ENCODE data around the gene SDK2.

The SDK2 gene

GRCh38 chr17:73678999-73679398 lies 34.8 kb upstream of the SDK2 start:
- no peaks in the 10 kb centered on the region for H3K36me3 ChIP-seq (ENCODE audit: control insufficient read depth, insufficient read depth, low read length)
- H3K9ac ChIP-seq (ENCODE audit: low read length) = no peak overlapping the region
- H3K4me1 ChIP-seq (ENCODE audit: control insufficient read depth, insufficient read depth, low read length) = no peaks in the 10 kb centered on the region
- peaks cover 4% of the 10 kb centered on the region for H3K27me3 ChIP-seq (ENCODE audit: control insufficient read depth, insufficient read depth, low read length)
- no peaks in the 10 kb centered on the region for H3K9me3 ChIP-seq (ENCODE audit: control insufficient read depth, low read length)
- H3K4me3 ChIP-seq (ENCODE audit: low read length) = no peak overlapping the region

GRCh38 chr17:73669771-73670170 lies 25.5 kb upstream of the SDK2 start:
- H3K9me3 ChIP-seq (ENCODE audit: control insufficient read depth, low read length) = no peaks in the 10 kb centered on the region
- H3K4me1 ChIP-seq (ENCODE audit: control insufficient read depth, insufficient read depth, low read length) = no peaks in the 10 kb centered on the region
- no peak overlapping the region for H3K9ac ChIP-seq (ENCODE audit: low read length)
- no peak overlapping the region for H3K4me3 ChIP-seq (ENCODE audit: low read length)
- peaks cover 7% of the 10 kb centered on the region for H3K27me3 ChIP-seq (ENCODE audit: control insufficient read depth, insufficient read depth, low read length)
- no peaks in the 10 kb centered on the region for H3K36me3 ChIP-seq (ENCODE audit: control insufficient read depth, insufficient read depth, low read length)

GRCh38 chr17:73667181-73667959 lies 23.1 kb upstream of the SDK2 start:
- Histone ChIP-seq H3K27me3 (ENCODE audit: control insufficient read depth, insufficient read depth, low read length) (peaks cover 7% of the 10 kb centered on the region), H3K4me3 (ENCODE audit: low read length) (no peak overlapping the region), H3K4me1 (ENCODE audit: control insufficient read depth, insufficient read depth, low read length) (peaks cover 4% of the 10 kb centered on the region), H3K9me3 (ENCODE audit: control insufficient read depth, low read length) (no peaks in the 10 kb centered on the region), H3K9ac (ENCODE audit: low read length) (no peak overlapping the region), H3K36me3 (ENCODE audit: control insufficient read depth, insufficient read depth, low read length) (no peaks in the 10 kb centered on the region)

- Histone ChIP-seq H3K36me3 (ENCODE audit: control insufficient read depth, insufficient read depth, low read length) (no peaks in the 10 kb centered on the region), H3K27me3 (ENCODE audit: control insufficient read depth, insufficient read depth, low read length) (peaks cover 7% of the 10 kb centered on the region), H3K4me3 (ENCODE audit: low read length) (no peak overlapping the region), H3K9ac (ENCODE audit: low read length) (no peak overlapping the region), H3K4me1 (ENCODE audit: control insufficient read depth, insufficient read depth, low read length) (peaks cover 4% of the 10 kb centered on the region), H3K9me3 (ENCODE audit: control insufficient read depth, low read length) (no peaks in the 10 kb centered on the region)
Measured at GRCh38 chr17:73663614-73664013, 19.4 kb upstream of the SDK2 start.

- H3K9me3 ChIP-seq (ENCODE audit: control insufficient read depth, low read length) = no peaks in the 10 kb centered on the region
- peaks cover 9% of the 10 kb centered on the region for H3K4me1 ChIP-seq (ENCODE audit: control insufficient read depth, insufficient read depth, low read length)
- H3K27me3 ChIP-seq (ENCODE audit: control insufficient read depth, insufficient read depth, low read length) = no peaks in the 10 kb centered on the region
- no peak overlapping the region for H3K9ac ChIP-seq (ENCODE audit: low read length)
- H3K36me3 ChIP-seq (ENCODE audit: control insufficient read depth, insufficient read depth, low read length) = no peaks in the 10 kb centered on the region
- H3K4me3 ChIP-seq (ENCODE audit: low read length) = no peak overlapping the region
Measured at GRCh38 chr17:73660366-73660765, 16.1 kb upstream of the SDK2 start.

- H3K9me3 ChIP-seq (ENCODE audit: control insufficient read depth, low read length) = no peaks in the 10 kb centered on the region
- H3K4me1 ChIP-seq (ENCODE audit: control insufficient read depth, insufficient read depth, low read length) = peaks cover 9% of the 10 kb centered on the region
- H3K4me3 ChIP-seq (ENCODE audit: low read length) = no peak overlapping the region
- no peaks in the 10 kb centered on the region for H3K27me3 ChIP-seq (ENCODE audit: control insufficient read depth, insufficient read depth, low read length)
- no peaks in the 10 kb centered on the region for H3K36me3 ChIP-seq (ENCODE audit: control insufficient read depth, insufficient read depth, low read length)
- no peak overlapping the region for H3K9ac ChIP-seq (ENCODE audit: low read length)
Measured at GRCh38 chr17:73658821-73659515, 14.7 kb upstream of the SDK2 start.

- Histone ChIP-seq H3K4me1 (ENCODE audit: control insufficient read depth, insufficient read depth, low read length) (peaks cover 6% of the 10 kb centered on the region), H3K36me3 (ENCODE audit: control insufficient read depth, insufficient read depth, low read length) (no peaks in the 10 kb centered on the region), H3K9ac (ENCODE audit: low read length) (no peak overlapping the region), H3K9me3 (ENCODE audit: control insufficient read depth, low read length) (no peaks in the 10 kb centered on the region), H3K27me3 (ENCODE audit: control insufficient read depth, insufficient read depth, low read length) (no peaks in the 10 kb centered on the region), H3K4me3 (ENCODE audit: low read length) (no peak overlapping the region)
Measured at GRCh38 chr17:73657473-73658116, 13.3 kb upstream of the SDK2 start.

GRCh38 chr17:73654241-73654640 lies 10.0 kb upstream of the SDK2 start:
- Histone ChIP-seq H3K9me3 (ENCODE audit: control insufficient read depth, low read length) (no peaks in the 10 kb centered on the region), H3K4me3 (ENCODE audit: low read length) (no peak overlapping the region), H3K27me3 (ENCODE audit: control insufficient read depth, insufficient read depth, low read length) (no peaks in the 10 kb centered on the region), H3K36me3 (ENCODE audit: control insufficient read depth, insufficient read depth, low read length) (no peaks in the 10 kb centered on the region), H3K9ac (ENCODE audit: low read length) (no peak overlapping the region), H3K4me1 (ENCODE audit: control insufficient read depth, insufficient read depth, low read length) (peaks cover 6% of the 10 kb centered on the region)

GRCh38 chr17:73653810-73654209 lies 9.6 kb upstream of the SDK2 start:
- H3K9me3 ChIP-seq (ENCODE audit: control insufficient read depth, low read length) = no peaks in the 10 kb centered on the region
- no peak overlapping the region for H3K4me3 ChIP-seq (ENCODE audit: low read length)
- no peaks in the 10 kb centered on the region for H3K27me3 ChIP-seq (ENCODE audit: control insufficient read depth, insufficient read depth, low read length)
- no peak overlapping the region for H3K9ac ChIP-seq (ENCODE audit: low read length)
- no peaks in the 10 kb centered on the region for H3K36me3 ChIP-seq (ENCODE audit: control insufficient read depth, insufficient read depth, low read length)
- H3K4me1 ChIP-seq (ENCODE audit: control insufficient read depth, insufficient read depth, low read length) = peaks cover 6% of the 10 kb centered on the region

- Histone ChIP-seq H3K9me3 (ENCODE audit: control insufficient read depth, low read length) (no peaks in the 10 kb centered on the region), H3K27me3 (ENCODE audit: control insufficient read depth, insufficient read depth, low read length) (no peaks in the 10 kb centered on the region), H3K9ac (ENCODE audit: low read length) (no peak overlapping the region), H3K36me3 (ENCODE audit: control insufficient read depth, insufficient read depth, low read length) (no peaks in the 10 kb centered on the region), H3K4me3 (ENCODE audit: low read length) (no peak overlapping the region), H3K4me1 (ENCODE audit: control insufficient read depth, insufficient read depth, low read length) (peaks cover 6% of the 10 kb centered on the region)
Measured at GRCh38 chr17:73652886-73653480, 8.7 kb upstream of the SDK2 start.

GRCh38 chr17:73650617-73651200 lies 6.5 kb upstream of the SDK2 start:
- peaks cover 16% of the 10 kb centered on the region for H3K27me3 ChIP-seq (ENCODE audit: control insufficient read depth, insufficient read depth, low read length)
- H3K4me3 ChIP-seq (ENCODE audit: low read length) = no peak overlapping the region

More at GRCh38 chr17:73650617-73651200, 6.5 kb upstream of the SDK2 start:
- Histone ChIP-seq H3K9ac (ENCODE audit: low read length) (no peak overlapping the region), H3K4me1 (ENCODE audit: control insufficient read depth, insufficient read depth, low read length) (no peaks in the 10 kb centered on the region), H3K36me3 (ENCODE audit: control insufficient read depth, insufficient read depth, low read length) (no peaks in the 10 kb centered on the region), H3K9me3 (ENCODE audit: control insufficient read depth, low read length) (no peaks in the 10 kb centered on the region)

Measured in mucosa of stomach (tissue), 1 donor.